ENCODE data around the gene RBM19.

- TF ChIP-seq CTCF (IDR thresholded peaks at IDR 0.05) (peak in 2 of 3 experiments; percentile 2 to 21), POLR2A (IDR thresholded peaks at IDR 0.05) (no peak)
Observed at GRCh38 chr12:113818833-113819232, 147.3 kb downstream of the RBM19 start.
